Right lobe of liver (tissue), 4 donors: Measurements from ENCODE around the gene AMER1.

Experiments
- POLR2A ChIP-seq: fragments of 450-650 bp; IDR thresholded peaks from one replicate; pipeline ENCODE4 v1.6.1; 2017; ENCODE audit warnings: antibody characterized with exemption, mild to moderate bottlenecking
- TF ChIP-seq, protein P1 (sequence below), 4 donors: fragments of 200-600 bp in 3 of 4; fragments of 450-650 bp in 1 of 4; IDR thresholded peaks; one replicate each; pipeline versions ENCODE4 v1.5.1 to v1.8.0; 2016 to 2022; ENCODE audit warnings: antibody characterized with exemption in 4 of 4, mild to moderate bottlenecking in 2 of 4
- donor health status: DM: no; HTN: no; CAD: no.
- donor health status: DM: no; HTN: no; CAD: no.
- donor health status: DM: no; HTN: yes; CAD: no.

- TF ChIP-seq POLR2A, result no peak
- TF ChIP-seq, protein P1, sequence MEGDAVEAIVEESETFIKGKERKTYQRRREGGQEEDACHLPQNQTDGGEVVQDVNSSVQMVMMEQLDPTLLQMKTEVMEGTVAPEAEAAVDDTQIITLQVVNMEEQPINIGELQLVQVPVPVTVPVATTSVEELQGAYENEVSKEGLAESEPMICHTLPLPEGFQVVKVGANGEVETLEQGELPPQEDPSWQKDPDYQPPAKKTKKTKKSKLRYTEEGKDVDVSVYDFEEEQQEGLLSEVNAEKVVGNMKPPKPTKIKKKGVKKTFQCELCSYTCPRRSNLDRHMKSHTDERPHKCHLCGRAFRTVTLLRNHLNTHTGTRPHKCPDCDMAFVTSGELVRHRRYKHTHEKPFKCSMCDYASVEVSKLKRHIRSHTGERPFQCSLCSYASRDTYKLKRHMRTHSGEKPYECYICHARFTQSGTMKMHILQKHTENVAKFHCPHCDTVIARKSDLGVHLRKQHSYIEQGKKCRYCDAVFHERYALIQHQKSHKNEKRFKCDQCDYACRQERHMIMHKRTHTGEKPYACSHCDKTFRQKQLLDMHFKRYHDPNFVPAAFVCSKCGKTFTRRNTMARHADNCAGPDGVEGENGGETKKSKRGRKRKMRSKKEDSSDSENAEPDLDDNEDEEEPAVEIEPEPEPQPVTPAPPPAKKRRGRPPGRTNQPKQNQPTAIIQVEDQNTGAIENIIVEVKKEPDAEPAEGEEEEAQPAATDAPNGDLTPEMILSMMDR (IDR thresholded peaks at IDR 0.05), result no peak
Observed at GRCh38 chrX:64186974-64187761, 18.3 kb downstream of the AMER1 start.
